Measurements from ENCODE around the gene SOX6.

Gene SOX6

DNA sequence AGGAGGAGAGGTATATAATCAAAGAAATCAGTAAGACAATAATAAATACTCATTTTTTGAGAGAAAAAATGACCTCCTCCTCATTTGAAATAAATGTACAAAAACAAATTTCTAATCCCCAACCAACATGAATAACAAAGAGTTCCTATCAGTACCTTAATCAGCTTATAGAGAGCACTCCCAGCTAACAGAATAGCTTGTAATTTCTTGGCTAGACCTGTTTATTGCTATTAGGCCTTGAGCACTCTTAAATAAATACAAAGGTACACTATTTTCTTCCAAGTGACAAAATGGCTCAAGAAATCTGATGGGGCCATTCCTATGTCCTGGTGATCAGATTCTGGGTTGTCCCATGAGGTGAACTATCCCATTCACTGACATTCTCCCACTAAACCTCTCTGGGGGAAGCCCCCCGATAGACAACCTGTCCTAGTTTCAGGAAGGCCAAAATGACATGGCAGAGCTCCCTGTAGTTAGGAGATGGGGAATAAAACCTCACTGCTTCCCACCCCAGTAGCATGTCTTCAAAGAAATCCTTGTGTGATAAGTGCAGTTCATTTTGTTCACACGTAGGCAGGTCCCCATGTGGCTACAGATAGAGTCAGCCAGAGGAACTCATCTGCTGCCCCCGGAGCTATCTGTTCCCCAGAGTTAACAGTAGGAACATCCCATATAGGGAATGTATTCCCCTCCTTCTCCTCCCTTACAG, 385.7 kb downstream of the SOX6 start:
- no peaks in the 10 kb centered on the region for H3K27me3 ChIP-seq
- peaks cover 32 to 33% of the 10 kb centered on the region in 2 experiments for H3K4me1 ChIP-seq (ENCODE audit: control insufficient read depth in 1 of 2, insufficient read depth in 1 of 2, low read depth in 1 of 2, low read length in 1 of 2)
- no peak overlapping the region for H3K27ac ChIP-seq
- no peak for TF ChIP-seq CTCF (IDR thresholded peaks at IDR 0.05)
- H3K4me3 ChIP-seq (ENCODE audit: low read depth in 1 of 2, low read length in 1 of 2), result no peak overlapping the region
- no peaks in the 10 kb centered on the region for H3K36me3 ChIP-seq
- H3K9me3 ChIP-seq, result no peaks in the 10 kb centered on the region

DNA sequence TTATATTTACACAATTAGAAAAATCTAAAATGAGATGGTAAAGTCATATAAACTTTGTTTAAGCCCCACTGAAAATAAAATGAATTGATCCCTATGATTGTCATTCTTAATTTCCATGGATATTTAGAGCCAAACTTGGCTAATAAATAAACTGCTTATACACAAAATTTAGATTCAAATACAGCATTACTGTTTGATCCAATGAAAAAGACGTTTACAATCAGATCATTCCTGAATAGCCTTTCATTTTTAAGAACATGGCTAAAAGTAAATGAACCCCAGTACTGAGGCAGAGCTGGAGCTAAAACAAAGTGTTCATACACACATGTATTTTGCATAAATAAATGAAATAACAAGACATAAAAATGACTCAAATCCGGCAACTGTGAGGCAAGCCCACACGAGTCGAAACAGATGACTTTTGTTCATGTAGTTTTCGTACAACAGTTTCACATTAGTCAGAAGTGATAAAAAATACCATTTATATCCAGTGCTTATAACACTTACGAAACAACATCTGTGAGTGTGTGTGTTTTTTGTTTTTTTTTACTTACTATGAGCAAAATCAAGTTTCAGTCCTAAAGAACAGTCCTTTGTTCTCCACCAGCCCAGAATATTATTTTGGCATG, 386.5 kb downstream of the SOX6 start:
- H3K4me1 ChIP-seq (ENCODE audit: control insufficient read depth in 1 of 2, insufficient read depth in 1 of 2, low read depth in 1 of 2, low read length in 1 of 2), result peaks cover 32 to 33% of the 10 kb centered on the region in 2 experiments
- H3K4me3 ChIP-seq (ENCODE audit: low read depth in 1 of 2, low read length in 1 of 2), result peak overlapping the region in 1 of 2 experiments; percentile 15
- no peaks in the 10 kb centered on the region for H3K27me3 ChIP-seq
- no peaks in the 10 kb centered on the region for H3K9me3 ChIP-seq
- peak overlapping the region; percentile 90 for H3K27ac ChIP-seq
- no peaks in the 10 kb centered on the region for H3K36me3 ChIP-seq
- no peak for TF ChIP-seq CTCF (IDR thresholded peaks at IDR 0.05)

- no peak for TF ChIP-seq CTCF (IDR thresholded peaks at IDR 0.05)
- Histone ChIP-seq H3K9me3 (no peaks in the 10 kb centered on the region), H3K36me3 (no peaks in the 10 kb centered on the region), H3K27ac (peak overlapping the region; percentile 90), H3K27me3 (no peaks in the 10 kb centered on the region), H3K4me1 (ENCODE audit: control insufficient read depth in 1 of 2, insufficient read depth in 1 of 2, low read depth in 1 of 2, low read length in 1 of 2) (peaks cover 32 to 33% of the 10 kb centered on the region in 2 experiments), H3K4me3 (ENCODE audit: low read depth in 1 of 2, low read length in 1 of 2) (peak overlapping the region in 1 of 2 experiments; percentile 15)
Observed at GRCh38 chr11:15969281-15969680, 387.1 kb downstream of the SOX6 start.

- peak overlapping the region in 1 of 2 experiments; percentile 15 for H3K4me3 ChIP-seq (ENCODE audit: low read depth in 1 of 2, low read length in 1 of 2)
- H3K27me3 ChIP-seq, result no peaks in the 10 kb centered on the region
- no peaks in the 10 kb centered on the region for H3K36me3 ChIP-seq
- peak overlapping the region; percentile 90 for H3K27ac ChIP-seq
- peaks cover 32 to 33% of the 10 kb centered on the region in 2 experiments for H3K4me1 ChIP-seq (ENCODE audit: control insufficient read depth in 1 of 2, insufficient read depth in 1 of 2, low read depth in 1 of 2, low read length in 1 of 2)
- no peak for TF ChIP-seq CTCF (IDR thresholded peaks at IDR 0.05)
- no peaks in the 10 kb centered on the region for H3K9me3 ChIP-seq
Observed at GRCh38 chr11:15968461-15969130, 387.8 kb downstream of the SOX6 start.

- no peaks in the 10 kb centered on the region for H3K9me3 ChIP-seq
- H3K4me3 ChIP-seq (ENCODE audit: low read depth in 1 of 2, low read length in 1 of 2), result no peak overlapping the region
- peaks cover 32 to 33% of the 10 kb centered on the region in 2 experiments for H3K4me1 ChIP-seq (ENCODE audit: control insufficient read depth in 1 of 2, insufficient read depth in 1 of 2, low read depth in 1 of 2, low read length in 1 of 2)
- H3K27me3 ChIP-seq, result no peaks in the 10 kb centered on the region
- H3K27ac ChIP-seq, result peak overlapping the region; percentile 90
- TF ChIP-seq CTCF (IDR thresholded peaks at IDR 0.05), result no peak
- H3K36me3 ChIP-seq, result no peaks in the 10 kb centered on the region
Observed at GRCh38 chr11:15967966-15968365, 388.4 kb downstream of the SOX6 start.
